IPS-NIHi7 (cell line): ENCODE results near the gene DGKH.
A peak's percentile ranks its signal among the peaks of the same experiment; 100 is the strongest.
"Not testable (repeated sequence)": the region's sequence is repeated elsewhere in the genome, so short reads cannot be mapped to it uniquely, and the experiment has no call there.

Source experiments
- DNase-seq: peaks from one replicate; pipeline ENCODE4 v3.0.0; 2012; ENCODE audit warnings: mixed read lengths; ENCODE audit errors: extremely low spot score

DGKH gene

GRCh38 chr13:42223681-42224080 lies 175.2 kb downstream of the DGKH start:
- DNase-seq, result no peak

- DNase-seq, result no peak
These were observed 176.6 kb downstream of the DGKH start for GRCh38 chr13:42225051-42225450.

- not testable (repeated sequence) for DNase-seq
These were observed 178.3 kb downstream of the DGKH start for GRCh38 chr13:42226759-42227158.

GRCh38 chr13:42228527-42228926 lies 180.1 kb downstream of the DGKH start:
- DNase-seq, result no peak

GRCh38 chr13:42229287-42229686 lies 180.8 kb downstream of the DGKH start:
- DNase-seq, result no peak

GRCh38 chr13:42232671-42233070 lies 184.2 kb downstream of the DGKH start:
- no peak for DNase-seq

- no peak for DNase-seq
These were observed 185.3 kb downstream of the DGKH start for GRCh38 chr13:42233726-42234125.

- no peak for DNase-seq
These were observed 190.7 kb downstream of the DGKH start for GRCh38 chr13:42239161-42239560.

- DNase-seq, result no peak
These were observed 191.2 kb downstream of the DGKH start for GRCh38 chr13:42239644-42240043.

GRCh38 chr13:42246541-42246940 lies 198.1 kb downstream of the DGKH start:
- no peak for DNase-seq

GRCh38 chr13:42247883-42248282 lies 199.4 kb downstream of the DGKH start:
- DNase-seq, result no peak

GRCh38 chr13:42255886-42256285 lies 207.4 kb downstream of the DGKH start:
- DNase-seq, result no peak

GRCh38 chr13:42258747-42259146 lies 210.3 kb downstream of the DGKH start:
- DNase-seq, result peak; percentile 48

- no peak for DNase-seq
These were observed 211.1 kb downstream of the DGKH start for GRCh38 chr13:42259515-42259914.

GRCh38 chr13:42260903-42261654 lies 212.6 kb downstream of the DGKH start:
- DNase-seq, result no peak

- no peak for DNase-seq
These were observed 218.0 kb downstream of the DGKH start for GRCh38 chr13:42266473-42266872.

- no peak for DNase-seq
These were observed 221.9 kb downstream of the DGKH start for GRCh38 chr13:42270160-42270856.

GRCh38 chr13:42270857-42271215 lies 222.4 kb downstream of the DGKH start:
- no peak for DNase-seq

GRCh38 chr13:42271337-42272114 lies 223.1 kb downstream of the DGKH start:
- peak; percentile 92 for DNase-seq

- DNase-seq, result peak; percentile 34
These were observed 223.8 kb downstream of the DGKH start, which contains the start of gene AKAP11 for GRCh38 chr13:42272115-42272803. AKAP11 (plus strand) TSS chr13:42272152; CDS start chr13:42286349, 14,197 bp downstream.

- no peak for DNase-seq
These were observed 224.3 kb downstream of the DGKH start for GRCh38 chr13:42272804-42273175.
